HL-60/S4 treated with phorbol 12-myristate 13-acetate at 8.2 ng/mL for 4 days and 3 days (cell line): ENCODE measurements around the gene ZSCAN4.

Source experiments
- in situ Hi-C: fragments of 300-500 bp; cut with MboI; formaldehyde crosslinking; loops from 2 replicates; pipeline ENCODE4 v1.15.0; 2022; ENCODE audit warnings: low sequenced_read_pairs

ZSCAN4 gene

DNA sequence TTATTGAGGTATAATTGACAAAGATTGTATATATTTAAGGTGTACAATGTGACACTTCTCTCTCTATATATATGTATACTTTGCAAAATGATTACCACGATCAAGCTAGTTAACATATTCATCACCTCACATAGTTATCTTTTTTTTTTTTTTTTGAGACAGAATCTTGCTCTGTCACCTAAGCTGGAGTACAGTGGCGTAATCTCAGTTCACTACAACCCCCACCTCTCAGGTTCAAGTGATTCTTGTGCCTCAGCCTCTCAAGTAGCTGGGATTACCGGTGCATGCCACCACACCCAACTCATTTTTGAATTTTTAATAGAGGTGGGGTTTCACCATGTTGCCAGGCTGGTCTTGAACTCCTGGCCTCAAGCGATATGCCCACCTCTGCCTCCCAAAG, 3.7 kb downstream of the ZSCAN4 start:
- in situ Hi-C loops, result no loop called here

- in situ Hi-C loops, result no loop called here
Measured at GRCh38 chr19:57675881-57676280, 7.1 kb downstream of the ZSCAN4 start.

GRCh38 chr19:57682226-57682766, 13.6 kb downstream of the ZSCAN4 start:
- in situ Hi-C loops, result no loop called here

DNA sequence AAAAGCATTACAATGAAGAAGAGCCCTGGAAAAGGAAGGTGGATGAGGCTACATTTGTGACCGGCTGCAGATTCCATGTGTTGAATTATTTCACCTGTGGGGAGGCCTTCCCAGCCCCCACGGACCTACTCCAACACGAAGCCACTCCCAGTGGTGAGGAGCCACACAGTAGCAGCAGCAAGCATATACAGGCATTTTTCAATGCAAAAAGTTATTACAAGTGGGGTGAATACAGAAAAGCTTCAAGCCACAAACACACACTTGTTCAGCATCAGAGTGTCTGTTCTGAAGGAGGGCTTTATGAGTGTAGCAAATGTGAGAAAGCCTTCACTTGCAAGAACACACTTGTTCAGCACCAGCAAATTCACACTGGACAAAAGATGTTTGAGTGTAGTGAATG, 18.0 kb downstream of the ZSCAN4 start:
- in situ Hi-C loops, result no loop called here

- in situ Hi-C loops, result no loop called here
Measured at GRCh38 chr19:57687363-57688010, 18.8 kb downstream of the ZSCAN4 start.

DNA sequence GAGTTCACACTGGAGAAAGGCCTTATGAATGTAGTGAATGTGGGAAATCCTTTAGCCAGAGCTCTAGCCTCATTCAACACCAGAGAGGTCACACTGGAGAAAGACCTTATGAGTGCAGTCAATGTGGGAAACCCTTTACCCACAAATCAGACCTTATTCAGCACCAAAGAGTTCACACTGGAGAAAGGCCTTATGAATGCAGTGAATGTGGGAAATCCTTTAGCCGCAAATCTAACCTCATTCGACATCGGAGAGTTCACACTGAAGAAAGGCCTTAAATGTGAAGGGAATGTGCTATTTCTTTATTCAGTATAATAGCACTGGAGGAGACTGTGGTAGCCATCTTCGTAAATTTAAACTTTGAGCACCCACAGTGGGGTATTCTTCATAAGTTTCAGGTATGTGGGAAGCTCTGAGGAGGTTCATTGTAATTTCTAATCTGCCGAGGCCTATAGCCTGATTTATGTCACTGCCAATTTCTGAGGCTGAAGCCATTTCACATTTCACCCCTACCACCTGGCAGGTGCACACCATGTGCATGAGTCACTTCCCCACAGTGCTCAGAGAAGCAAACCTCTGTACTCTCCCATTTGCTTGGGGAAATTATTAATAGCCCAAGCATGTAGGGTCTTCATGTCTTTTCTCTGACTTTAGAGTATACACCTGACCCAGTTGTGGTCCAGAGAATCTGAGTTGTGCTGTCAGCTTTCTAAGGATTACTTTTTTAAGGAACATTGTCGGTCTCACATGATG, 19.5 kb downstream of the ZSCAN4 start:
- in situ Hi-C loops, result no loop called here

GRCh38 chr19:57689750-57690149, 21.0 kb downstream of the ZSCAN4 start:
- in situ Hi-C loops, result no loop called here

DNA sequence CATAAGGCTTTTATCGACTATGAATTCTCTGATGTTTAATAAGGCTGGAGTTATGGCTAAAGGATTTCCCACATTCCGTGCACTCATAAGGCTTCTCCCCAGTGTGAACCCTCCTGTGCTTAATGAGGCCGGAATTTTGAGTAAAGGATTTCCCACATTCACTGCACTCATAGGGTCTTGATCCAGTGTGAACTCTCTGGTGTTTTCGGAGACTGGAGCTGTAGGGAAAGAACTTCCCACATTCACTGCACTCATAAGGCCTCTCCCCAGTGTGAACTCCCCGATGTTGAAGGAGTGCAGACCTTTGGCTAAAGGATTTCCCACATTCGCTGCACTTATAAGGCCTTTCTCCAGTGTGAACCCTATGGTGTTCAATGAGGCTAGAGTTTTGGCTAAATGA, 32.9 kb downstream of the ZSCAN4 start:
- in situ Hi-C loops, result no loop called here

DNA sequence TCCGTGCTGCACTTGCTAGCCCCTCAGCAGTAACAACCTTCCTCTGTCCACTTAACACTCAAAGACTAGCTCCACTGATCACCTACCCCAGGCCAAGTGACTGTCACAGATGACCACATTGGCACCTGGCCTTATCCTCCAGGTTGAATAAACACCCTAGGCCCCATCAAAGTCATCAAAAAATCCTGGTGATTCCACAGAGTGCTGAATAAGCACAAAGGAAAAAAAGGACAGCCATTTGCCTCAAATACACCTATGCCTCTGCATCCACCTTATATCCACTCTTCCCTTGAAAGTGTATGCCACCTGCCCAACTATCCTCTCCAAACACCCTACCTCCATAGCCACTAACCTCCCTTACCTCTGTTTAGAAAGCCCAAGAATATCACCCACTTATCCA, 37.6 kb downstream of the ZSCAN4 start:
- in situ Hi-C loops, result no loop called here

DNA sequence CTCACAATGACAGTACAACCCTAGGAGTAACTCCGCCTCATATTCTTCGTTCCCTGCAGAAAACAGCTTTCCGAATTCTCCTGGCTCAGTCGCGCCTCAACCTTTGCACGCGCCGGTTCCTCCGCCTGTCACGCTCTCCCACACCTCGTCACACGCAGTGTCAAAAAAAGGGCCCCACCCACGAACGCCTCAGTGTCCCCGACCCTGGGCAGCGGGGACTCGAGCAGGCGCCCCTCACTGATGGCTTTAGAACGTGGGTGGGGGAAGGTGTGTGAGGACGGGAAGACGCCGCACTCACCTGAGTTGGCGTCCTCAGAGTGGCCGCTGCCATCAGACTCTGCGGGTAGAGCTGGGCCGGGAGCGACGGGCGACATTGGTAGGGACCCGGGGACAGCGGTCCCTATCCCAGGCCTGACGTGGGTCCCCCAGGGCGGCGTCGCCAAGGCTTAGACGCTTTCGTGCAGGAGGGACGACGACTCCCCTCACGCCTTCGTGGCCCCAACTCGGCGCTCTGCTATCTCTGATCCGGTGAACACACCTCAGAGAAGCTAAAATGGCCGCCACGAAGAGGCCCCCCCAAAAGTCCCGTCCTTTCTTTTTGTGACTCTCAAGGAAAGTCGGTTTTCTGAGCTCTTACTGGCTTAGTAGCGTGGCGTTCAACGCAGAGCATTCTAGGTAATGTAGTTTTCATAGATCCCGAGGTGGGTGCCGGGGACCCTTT, 40.1 kb downstream of the ZSCAN4 start, which contains the start of gene ZNF154:
Gene ZNF154, minus strand, starts transcription at position 564 of the 721 bp plus-strand sequence. Its CDS starts 233 bp downstream, at position 331.
- in situ Hi-C loops, result no loop called here

- in situ Hi-C loops, result no loop called here
Measured at GRCh38 chr19:57709616-57710015, 40.9 kb downstream of the ZSCAN4 start.

DNA sequence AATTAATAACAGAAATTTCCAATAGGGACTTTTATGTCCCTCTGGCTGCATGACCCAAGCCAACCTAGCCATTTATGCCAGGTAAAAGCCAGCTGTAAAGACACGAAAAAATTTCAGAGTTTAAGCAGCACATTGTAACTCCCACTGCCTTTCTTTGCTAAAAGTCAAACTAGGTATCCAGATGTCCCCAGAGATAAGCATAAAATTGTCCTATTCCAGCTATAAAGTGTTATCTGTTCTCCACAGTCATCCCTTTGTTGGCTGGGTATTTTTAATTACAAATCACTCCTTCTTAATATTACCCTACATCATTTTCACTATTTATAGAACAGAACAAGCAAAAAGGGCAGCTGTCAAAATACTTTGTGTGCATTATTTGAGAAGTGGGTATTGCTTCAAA, 43.5 kb downstream of the ZSCAN4 start:
- in situ Hi-C loops, result no loop called here

DNA sequence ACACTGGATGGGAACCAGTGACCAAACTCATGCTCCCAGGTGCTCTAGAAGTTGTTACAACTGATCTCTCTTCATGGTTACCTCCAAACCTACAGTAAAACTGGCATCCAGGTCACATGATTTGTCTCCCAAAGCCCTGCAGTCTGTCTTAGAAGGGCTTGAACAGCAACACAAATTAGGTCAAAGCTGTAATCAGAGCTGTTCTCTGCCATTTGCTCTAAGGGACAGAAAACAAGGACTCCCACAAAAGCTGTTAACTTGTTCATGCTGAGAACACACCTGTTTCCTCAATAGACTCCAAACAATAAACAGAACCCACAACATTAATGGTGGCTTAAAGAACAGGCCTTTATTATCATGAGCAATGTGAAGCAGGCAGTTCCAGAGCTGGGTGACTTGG, 50.7 kb downstream of the ZSCAN4 start:
- in situ Hi-C loops, result no loop called here

- in situ Hi-C loops, result no loop called here
Measured at GRCh38 chr19:57719901-57720519, 51.3 kb downstream of the ZSCAN4 start.

GRCh38 chr19:57720878-57721277, 52.1 kb downstream of the ZSCAN4 start:
- in situ Hi-C loops, result no loop called here
